H1 (cell line): ENCODE results near the gene ACOX1. TPM values are rescaled to one million over a fixed set of nuclear protein-coding genes. Genes with fewer than 3 reads are reported as not detected.

Source experiments
- ATF2 ChIP-seq: IDR thresholded peaks from 2 replicates; pipeline ENCODE4 v1.6.1; 2012; ENCODE audit warnings: low read length, inconsistent platforms
- BCL11A ChIP-seq, 2 experiments: IDR thresholded peaks; one replicate each; pipeline ENCODE4 v1.6.1; 2011; ENCODE audit warnings: low read depth in 2 of 2, low read length in 2 of 2, mild to moderate bottlenecking in 2 of 2
- EGR1 ChIP-seq: IDR thresholded peaks from 2 replicates; pipeline ENCODE4 v1.6.1; 2011; ENCODE audit warnings: low read depth, low read length, borderline replicate concordance
- HDAC6 ChIP-seq: IDR thresholded peaks from one replicate; pipeline ENCODE4 v1.7.1; 2012; ENCODE audit warnings: low read depth, mild to moderate bottlenecking, inconsistent platforms, low read length, moderate library complexity
- JUND ChIP-seq: IDR thresholded peaks from 2 replicates; pipeline ENCODE4 v1.6.1; 2011; ENCODE audit warnings: mild to moderate bottlenecking, improper control_type of control experiment, low read length
- POLR2A ChIP-seq, 2 experiments: IDR thresholded peaks; 1 replicate in 1 of 2; 2 replicates in 1 of 2; pipeline ENCODE4 v1.6.1; 2011; ENCODE audit warnings: low read depth in 2 of 2, low read length in 2 of 2, mild to moderate bottlenecking in 2 of 2; ENCODE audit errors: control extremely low read depth in 1 of 2
- POU5F1 ChIP-seq: IDR thresholded peaks from 2 replicates; pipeline ENCODE4 v1.6.1; 2011; ENCODE audit warnings: low read depth, mild to moderate bottlenecking, low read length, moderate library complexity
- SUZ12 ChIP-seq: fragments of 200-600 bp; sonication (generic); IDR thresholded peaks from 2 replicates; pipeline ENCODE4 v1.6.1; 2012; ENCODE audit warnings: mild to moderate bottlenecking, inconsistent platforms, low read length, moderate library complexity, mixed read lengths
- polyA plus RNA-seq, 7 experiments: library from polyadenylated mRNA; depleted of rRNA in 3 of 7; stranded (reverse) in 5 of 7; unstranded in 2 of 7; fragments of >200 nt in 5 of 7; fragments of 200-250 nt in 2 of 7; gene quantifications; 1 replicate in 5 of 7; 2 replicates in 1 of 7; 4 replicates in 1 of 7; pipeline versions ENCODE4 v1.2.1 to v1.2.3, GENCODE V29; 2011 to 2013; ENCODE audit warnings: missing spikeins in 2 of 7, mixed read lengths in 2 of 7
- total RNA-seq: library from RNA; stranded (reverse); fragmentation: NEBNext Ultra II Directional; extraction: Animal tissue kit (Norgen Biotek cat#: 25700); gene quantifications from 2 replicates; pipeline ENCODE4 v1.2.1, GENCODE V29; 2021
- TF ChIP-seq, protein P1 (sequence below): fragments of 300-600 bp; sonication (generic); IDR thresholded peaks from 2 replicates; pipeline ENCODE4 v1.7.1; 2012; ENCODE audit warnings: low read length, moderate library complexity, mild to moderate bottlenecking, inconsistent platforms; ENCODE audit not compliant: insufficient replicate concordance

ACOX1 gene
- total and polyA plus RNA-seq, 2 of the 8 experiments (the other 6 are each of a cell fraction or from before 2014, with no cell fraction given): 10.5 to 30.4 TPM

- TF ChIP-seq, protein P1, sequence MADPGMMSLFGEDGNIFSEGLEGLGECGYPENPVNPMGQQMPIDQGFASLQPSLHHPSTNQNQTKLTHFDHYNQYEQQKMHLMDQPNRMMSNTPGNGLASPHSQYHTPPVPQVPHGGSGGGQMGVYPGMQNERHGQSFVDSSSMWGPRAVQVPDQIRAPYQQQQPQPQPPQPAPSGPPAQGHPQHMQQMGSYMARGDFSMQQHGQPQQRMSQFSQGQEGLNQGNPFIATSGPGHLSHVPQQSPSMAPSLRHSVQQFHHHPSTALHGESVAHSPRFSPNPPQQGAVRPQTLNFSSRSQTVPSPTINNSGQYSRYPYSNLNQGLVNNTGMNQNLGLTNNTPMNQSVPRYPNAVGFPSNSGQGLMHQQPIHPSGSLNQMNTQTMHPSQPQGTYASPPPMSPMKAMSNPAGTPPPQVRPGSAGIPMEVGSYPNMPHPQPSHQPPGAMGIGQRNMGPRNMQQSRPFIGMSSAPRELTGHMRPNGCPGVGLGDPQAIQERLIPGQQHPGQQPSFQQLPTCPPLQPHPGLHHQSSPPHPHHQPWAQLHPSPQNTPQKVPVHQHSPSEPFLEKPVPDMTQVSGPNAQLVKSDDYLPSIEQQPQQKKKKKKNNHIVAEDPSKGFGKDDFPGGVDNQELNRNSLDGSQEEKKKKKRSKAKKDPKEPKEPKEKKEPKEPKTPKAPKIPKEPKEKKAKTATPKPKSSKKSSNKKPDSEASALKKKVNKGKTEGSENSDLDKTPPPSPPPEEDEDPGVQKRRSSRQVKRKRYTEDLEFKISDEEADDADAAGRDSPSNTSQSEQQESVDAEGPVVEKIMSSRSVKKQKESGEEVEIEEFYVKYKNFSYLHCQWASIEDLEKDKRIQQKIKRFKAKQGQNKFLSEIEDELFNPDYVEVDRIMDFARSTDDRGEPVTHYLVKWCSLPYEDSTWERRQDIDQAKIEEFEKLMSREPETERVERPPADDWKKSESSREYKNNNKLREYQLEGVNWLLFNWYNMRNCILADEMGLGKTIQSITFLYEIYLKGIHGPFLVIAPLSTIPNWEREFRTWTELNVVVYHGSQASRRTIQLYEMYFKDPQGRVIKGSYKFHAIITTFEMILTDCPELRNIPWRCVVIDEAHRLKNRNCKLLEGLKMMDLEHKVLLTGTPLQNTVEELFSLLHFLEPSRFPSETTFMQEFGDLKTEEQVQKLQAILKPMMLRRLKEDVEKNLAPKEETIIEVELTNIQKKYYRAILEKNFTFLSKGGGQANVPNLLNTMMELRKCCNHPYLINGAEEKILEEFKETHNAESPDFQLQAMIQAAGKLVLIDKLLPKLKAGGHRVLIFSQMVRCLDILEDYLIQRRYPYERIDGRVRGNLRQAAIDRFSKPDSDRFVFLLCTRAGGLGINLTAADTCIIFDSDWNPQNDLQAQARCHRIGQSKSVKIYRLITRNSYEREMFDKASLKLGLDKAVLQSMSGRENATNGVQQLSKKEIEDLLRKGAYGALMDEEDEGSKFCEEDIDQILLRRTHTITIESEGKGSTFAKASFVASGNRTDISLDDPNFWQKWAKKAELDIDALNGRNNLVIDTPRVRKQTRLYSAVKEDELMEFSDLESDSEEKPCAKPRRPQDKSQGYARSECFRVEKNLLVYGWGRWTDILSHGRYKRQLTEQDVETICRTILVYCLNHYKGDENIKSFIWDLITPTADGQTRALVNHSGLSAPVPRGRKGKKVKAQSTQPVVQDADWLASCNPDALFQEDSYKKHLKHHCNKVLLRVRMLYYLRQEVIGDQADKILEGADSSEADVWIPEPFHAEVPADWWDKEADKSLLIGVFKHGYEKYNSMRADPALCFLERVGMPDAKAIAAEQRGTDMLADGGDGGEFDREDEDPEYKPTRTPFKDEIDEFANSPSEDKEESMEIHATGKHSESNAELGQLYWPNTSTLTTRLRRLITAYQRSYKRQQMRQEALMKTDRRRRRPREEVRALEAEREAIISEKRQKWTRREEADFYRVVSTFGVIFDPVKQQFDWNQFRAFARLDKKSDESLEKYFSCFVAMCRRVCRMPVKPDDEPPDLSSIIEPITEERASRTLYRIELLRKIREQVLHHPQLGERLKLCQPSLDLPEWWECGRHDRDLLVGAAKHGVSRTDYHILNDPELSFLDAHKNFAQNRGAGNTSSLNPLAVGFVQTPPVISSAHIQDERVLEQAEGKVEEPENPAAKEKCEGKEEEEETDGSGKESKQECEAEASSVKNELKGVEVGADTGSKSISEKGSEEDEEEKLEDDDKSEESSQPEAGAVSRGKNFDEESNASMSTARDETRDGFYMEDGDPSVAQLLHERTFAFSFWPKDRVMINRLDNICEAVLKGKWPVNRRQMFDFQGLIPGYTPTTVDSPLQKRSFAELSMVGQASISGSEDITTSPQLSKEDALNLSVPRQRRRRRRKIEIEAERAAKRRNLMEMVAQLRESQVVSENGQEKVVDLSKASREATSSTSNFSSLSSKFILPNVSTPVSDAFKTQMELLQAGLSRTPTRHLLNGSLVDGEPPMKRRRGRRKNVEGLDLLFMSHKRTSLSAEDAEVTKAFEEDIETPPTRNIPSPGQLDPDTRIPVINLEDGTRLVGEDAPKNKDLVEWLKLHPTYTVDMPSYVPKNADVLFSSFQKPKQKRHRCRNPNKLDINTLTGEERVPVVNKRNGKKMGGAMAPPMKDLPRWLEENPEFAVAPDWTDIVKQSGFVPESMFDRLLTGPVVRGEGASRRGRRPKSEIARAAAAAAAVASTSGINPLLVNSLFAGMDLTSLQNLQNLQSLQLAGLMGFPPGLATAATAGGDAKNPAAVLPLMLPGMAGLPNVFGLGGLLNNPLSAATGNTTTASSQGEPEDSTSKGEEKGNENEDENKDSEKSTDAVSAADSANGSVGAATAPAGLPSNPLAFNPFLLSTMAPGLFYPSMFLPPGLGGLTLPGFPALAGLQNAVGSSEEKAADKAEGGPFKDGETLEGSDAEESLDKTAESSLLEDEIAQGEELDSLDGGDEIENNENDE: no peak
- TF ChIP-seq POLR2A (IDR thresholded peaks at IDR 0.05; ENCODE audit: control extremely low read depth in 1 of 2, low read depth in 2 of 2, low read length in 2 of 2) (no peak), SUZ12 (no peak), HDAC6 (no peak), JUND (no peak), POU5F1 (no peak), EGR1 (no peak), ATF2 (0 out of 2 replicates have a peak, but pooled peaks have one; percentile 12), BCL11A (IDR thresholded peaks at IDR 0.05; ENCODE audit: low read depth in 2 of 2, low read length in 2 of 2) (no peak)
Measured at GRCh38 chr17:75897160-75898019, 81.6 kb downstream of the ACOX1 start (continued).
